Lower leg skin (tissue), 3 donors: ENCODE measurements around the gene WWOX.

Source experiments
- POLR2A ChIP-seq, 2 donors: fragments of 450-650 bp; IDR thresholded peaks; one replicate each; pipeline ENCODE4 v1.6.1; 2016 to 2017; ENCODE audit warnings: antibody characterized with exemption in 2 of 2, mild to moderate bottlenecking in 1 of 2, moderate library complexity in 1 of 2
- TF ChIP-seq, protein P1 (sequence below), 3 donors: fragments of 450-650 bp; IDR thresholded peaks; one replicate each; pipeline ENCODE4 v1.5.1; 2016; ENCODE audit warnings: antibody characterized with exemption in 3 of 3, mild to moderate bottlenecking in 3 of 3, moderate library complexity in 2 of 3

DNA sequence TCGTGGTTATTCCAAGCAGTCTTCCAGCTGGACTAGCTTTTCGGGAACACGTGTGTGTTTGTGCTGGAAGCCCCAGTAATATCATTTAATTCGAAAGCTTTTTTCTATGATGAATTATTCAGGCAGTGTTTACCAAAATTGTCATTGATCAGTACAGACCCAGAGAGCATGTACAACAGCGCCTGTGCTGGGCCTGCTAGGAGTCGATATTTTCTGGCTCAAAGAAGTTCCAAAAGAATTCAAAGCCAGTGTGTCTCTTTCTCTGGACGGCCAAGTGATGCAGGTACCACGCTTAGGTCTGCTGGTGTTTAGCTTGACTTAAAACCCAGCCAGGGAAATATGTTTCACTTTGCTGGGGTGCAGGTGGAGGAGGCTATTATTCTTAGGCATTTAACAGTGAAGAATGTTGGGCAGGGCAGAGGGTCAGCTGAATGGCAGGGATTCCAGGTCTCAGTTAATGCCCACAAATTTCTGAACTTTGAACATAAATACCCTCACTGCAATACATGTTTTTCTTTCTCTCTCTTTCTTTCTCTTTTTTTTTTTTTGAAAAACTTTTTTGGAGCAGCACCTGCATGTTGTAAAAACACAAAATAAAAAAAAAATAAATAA, 401.3 kb downstream of the WWOX start:
- TF ChIP-seq, protein P1, sequence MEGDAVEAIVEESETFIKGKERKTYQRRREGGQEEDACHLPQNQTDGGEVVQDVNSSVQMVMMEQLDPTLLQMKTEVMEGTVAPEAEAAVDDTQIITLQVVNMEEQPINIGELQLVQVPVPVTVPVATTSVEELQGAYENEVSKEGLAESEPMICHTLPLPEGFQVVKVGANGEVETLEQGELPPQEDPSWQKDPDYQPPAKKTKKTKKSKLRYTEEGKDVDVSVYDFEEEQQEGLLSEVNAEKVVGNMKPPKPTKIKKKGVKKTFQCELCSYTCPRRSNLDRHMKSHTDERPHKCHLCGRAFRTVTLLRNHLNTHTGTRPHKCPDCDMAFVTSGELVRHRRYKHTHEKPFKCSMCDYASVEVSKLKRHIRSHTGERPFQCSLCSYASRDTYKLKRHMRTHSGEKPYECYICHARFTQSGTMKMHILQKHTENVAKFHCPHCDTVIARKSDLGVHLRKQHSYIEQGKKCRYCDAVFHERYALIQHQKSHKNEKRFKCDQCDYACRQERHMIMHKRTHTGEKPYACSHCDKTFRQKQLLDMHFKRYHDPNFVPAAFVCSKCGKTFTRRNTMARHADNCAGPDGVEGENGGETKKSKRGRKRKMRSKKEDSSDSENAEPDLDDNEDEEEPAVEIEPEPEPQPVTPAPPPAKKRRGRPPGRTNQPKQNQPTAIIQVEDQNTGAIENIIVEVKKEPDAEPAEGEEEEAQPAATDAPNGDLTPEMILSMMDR (IDR thresholded peaks at IDR 0.05) = no peak
- no peak for TF ChIP-seq POLR2A (IDR thresholded peaks at IDR 0.05)
